Sigmoid colon (tissue), 4 donors: ENCODE data around the gene PNKP.

ENCODE experiments used
- POLR2A ChIP-seq, 2 donors: fragments of 450-650 bp; IDR thresholded peaks; one replicate each; pipeline ENCODE4 v1.6.1; 2016; ENCODE audit warnings: antibody characterized with exemption in 2 of 2, mild to moderate bottlenecking in 2 of 2, moderate library complexity in 2 of 2
- POLR2AphosphoS5 ChIP-seq, 4 donors: sonication (generic); formaldehyde crosslinking; IDR thresholded peaks; one replicate each; pipeline ENCODE4 v1.6.1; 2017; ENCODE audit warnings: antibody characterized with exemption in 4 of 4
- TF ChIP-seq, protein P1 (sequence below), 4 experiments: fragments of 450-650 bp in 3 of 4; fragments of 200-600 bp in 1 of 4; IDR thresholded peaks; one replicate each; pipeline ENCODE4 v1.5.1; 2016 to 2019; ENCODE audit warnings: antibody characterized with exemption in 4 of 4, mild to moderate bottlenecking in 3 of 4, moderate library complexity in 2 of 4

- TF ChIP-seq, protein P1, sequence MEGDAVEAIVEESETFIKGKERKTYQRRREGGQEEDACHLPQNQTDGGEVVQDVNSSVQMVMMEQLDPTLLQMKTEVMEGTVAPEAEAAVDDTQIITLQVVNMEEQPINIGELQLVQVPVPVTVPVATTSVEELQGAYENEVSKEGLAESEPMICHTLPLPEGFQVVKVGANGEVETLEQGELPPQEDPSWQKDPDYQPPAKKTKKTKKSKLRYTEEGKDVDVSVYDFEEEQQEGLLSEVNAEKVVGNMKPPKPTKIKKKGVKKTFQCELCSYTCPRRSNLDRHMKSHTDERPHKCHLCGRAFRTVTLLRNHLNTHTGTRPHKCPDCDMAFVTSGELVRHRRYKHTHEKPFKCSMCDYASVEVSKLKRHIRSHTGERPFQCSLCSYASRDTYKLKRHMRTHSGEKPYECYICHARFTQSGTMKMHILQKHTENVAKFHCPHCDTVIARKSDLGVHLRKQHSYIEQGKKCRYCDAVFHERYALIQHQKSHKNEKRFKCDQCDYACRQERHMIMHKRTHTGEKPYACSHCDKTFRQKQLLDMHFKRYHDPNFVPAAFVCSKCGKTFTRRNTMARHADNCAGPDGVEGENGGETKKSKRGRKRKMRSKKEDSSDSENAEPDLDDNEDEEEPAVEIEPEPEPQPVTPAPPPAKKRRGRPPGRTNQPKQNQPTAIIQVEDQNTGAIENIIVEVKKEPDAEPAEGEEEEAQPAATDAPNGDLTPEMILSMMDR (IDR thresholded peaks at IDR 0.05), result no peak
- TF ChIP-seq POLR2A (IDR thresholded peaks at IDR 0.05), result no peak
- no peak for TF ChIP-seq POLR2AphosphoS5 (IDR thresholded peaks at IDR 0.05)
These were observed 10.7 kb upstream of the PNKP start for GRCh38 chr19:49877879-49878743.
